Left ventricle myocardium superior (tissue), 1 donor: ENCODE results near the gene KIRREL3. TPM values are rescaled to one million over a fixed set of nuclear protein-coding genes. Genes with fewer than 3 reads are reported as not detected.

ENCODE experiments used
- ATAC-seq: fragments of 200-7000 bp; cut with Tn5 transposase; one replicate; pipeline ENCODE4 v1.9.1; 2020; ENCODE audit warnings: mild to moderate bottlenecking, moderate library complexity
- DNase-seq: peaks from one replicate; pipeline ENCODE4 v3.0.0-alpha.2; 2020
- intact Hi-C: fragments of 100-400 bp; cut with micrococcal nuclease; formaldehyde crosslinking; loops from one replicate; pipeline ENCODE4 v1.11.0; 2022
- total RNA-seq: library from RNA; stranded (reverse); fragmentation: NEBNext Ultra II Directional; extraction: Animal tissue kit (Norgen Biotek cat#: 25700); gene quantifications from one replicate; pipeline ENCODE4 v1.2.1, GENCODE V29; 2021
- donor health status: DM: no; HTN: yes; CAD: no; lungs with severe emphysema.

KIRREL3 gene
- total RNA-seq, 1 donor from 2014 or later, result 0.35 TPM

- ATAC-seq (no peak), DNase-seq (no peak)
- intact Hi-C loops, result no loop called here
Observed at GRCh38 chr11:126502159-126502558, 498.4 kb downstream of the KIRREL3 start.

DNA sequence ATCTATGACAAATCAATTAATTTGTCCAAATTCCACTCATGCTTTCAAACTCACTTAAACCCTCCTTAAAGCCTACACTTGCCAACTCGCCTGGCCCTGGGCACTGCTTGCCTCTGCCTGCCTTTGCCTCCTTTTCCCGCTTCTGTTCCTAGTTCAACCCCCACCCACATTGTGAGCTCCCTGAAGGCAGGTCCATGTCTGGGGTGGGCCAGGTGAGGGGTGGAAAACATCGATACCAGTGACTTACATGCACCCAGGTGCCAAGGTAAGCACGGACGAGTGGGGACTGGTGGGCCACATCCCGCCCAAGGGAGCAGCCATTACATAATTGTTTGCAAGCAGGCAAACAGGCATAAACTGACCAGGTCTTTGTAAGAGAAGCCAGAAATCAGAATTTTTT lies 498.9 kb downstream of the KIRREL3 start:
- DNase-seq, result no peak
- intact Hi-C loops, result no loop called here
- ATAC-seq, result no peak

DNA sequence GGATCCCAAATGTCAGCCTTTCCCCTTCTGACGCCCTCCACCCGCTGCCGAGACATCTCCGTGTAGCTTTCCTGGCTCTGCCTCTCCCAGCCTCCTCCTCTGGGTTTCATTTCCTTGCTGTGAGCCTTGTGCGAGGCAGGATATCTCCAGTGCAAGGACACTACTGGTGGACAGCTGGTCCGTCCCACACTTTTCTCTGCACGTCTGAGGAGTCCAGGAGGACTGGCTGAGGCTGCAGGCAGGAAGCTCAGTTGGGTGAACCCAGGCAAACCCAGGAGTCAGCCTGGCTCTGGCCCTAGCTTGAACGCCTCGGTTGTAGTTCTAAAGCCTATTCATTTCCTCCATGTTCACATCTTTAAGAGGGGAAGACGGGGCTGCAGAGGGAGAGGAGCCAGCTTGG lies 499.6 kb downstream of the KIRREL3 start:
- intact Hi-C loops, result no loop called here
- DNase-seq, result no peak
- no peak for ATAC-seq

- ATAC-seq (no peak), DNase-seq (no peak)
- intact Hi-C loops, result no loop called here
Observed at GRCh38 chr11:126499131-126499752, 501.3 kb downstream of the KIRREL3 start.

DNA sequence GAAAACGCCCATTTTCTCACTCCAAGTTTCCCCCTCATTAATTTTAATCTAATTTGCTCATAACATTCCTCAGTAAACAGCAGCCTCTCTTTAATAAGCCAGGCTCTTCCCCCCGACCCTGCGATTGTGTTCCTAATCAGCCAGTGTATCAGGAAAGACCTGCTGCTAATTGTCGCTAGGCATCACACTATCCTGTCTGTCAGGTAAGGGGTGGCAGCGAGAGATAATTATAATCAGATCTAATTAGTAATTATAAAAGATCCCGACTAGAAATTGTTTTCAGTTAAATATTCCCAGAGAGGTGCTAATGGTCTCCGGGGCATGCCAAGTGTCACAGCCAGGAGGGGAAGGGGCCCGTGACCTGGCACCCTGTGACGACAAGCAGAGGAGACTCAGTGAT lies 502.3 kb downstream of the KIRREL3 start:
- DNase-seq (no peak), ATAC-seq (no peak)
- intact Hi-C loops, result no loop called here

DNA sequence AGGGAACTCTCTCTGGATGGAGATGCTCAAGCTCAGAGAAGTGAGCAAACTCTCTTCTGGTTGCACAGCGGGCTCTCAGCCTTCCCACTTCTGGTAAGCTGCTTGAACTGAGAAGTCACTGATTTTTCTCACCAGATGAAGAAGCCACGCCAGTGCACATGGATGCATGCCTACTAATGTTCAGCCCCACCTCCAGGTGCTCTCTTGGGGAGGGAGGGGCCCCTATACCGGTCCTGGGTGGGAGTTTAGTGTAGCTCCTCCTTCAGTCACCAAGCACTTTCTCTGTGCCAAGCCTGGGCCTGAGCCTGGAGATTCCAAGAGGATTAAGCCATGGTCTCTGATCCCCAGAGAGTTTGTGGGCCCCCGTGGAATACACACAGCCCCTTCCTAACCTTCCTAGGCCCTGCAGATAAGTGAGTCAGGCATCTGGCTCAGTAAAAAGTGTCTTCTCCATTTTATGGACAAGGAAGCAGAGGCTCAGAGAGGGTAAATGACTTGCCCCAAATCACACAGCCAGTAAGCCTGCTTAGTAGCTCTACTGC lies 502.9 kb downstream of the KIRREL3 start:
- DNase-seq (no peak), ATAC-seq (no peak)
- intact Hi-C loops, result no loop called here

GRCh38 chr11:126496576-126497337 lies 503.8 kb downstream of the KIRREL3 start:
- ATAC-seq, result peak; percentile 41
- intact Hi-C loops, result no loop called here
- no peak for DNase-seq

DNA sequence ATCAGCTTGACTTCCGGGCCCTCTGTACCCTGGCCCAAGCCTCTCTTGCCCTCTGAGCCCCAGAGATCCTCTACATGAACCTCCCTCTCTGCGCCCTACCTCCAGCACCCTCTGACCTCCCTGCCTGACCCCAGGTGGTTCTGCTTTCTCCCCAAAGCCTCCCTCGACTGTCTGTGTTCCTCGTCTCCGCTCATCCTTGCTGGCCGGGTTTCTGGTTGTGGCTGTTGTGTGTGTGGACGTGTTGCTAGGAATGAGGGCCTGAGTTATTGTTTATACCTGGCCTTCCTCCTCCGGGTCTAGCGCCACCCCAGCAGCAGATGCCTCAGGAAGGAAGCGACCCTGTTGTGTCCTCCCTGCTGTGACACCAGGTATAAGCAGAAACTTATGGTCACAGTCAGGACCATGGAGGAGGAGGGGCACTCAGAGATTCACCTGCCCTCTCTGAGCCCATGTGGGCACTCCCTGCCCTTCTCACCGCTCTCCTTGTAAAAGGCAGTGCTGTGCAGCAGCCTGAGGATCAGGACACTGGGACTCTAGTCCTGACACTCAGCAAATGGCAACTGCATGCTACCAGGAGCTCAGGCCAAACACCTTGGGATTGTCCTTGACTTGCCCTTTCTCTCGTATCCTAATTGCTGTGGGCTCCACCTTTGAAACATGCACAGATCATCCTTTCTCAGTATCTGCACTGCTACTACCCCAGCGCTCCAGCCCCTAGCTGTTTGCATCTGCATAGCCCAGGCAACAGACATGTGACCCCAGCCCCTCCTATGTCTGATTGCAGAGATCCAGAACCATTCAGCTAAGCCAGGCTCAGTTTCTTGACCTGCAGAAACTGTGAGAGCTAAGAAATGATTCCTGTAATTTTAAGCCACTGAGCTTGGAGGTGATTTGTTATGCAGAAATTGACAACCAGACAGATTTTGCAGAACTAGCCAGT lies 505.0 kb downstream of the KIRREL3 start:
- intact Hi-C loops, result no loop called here
- no peak for ATAC-seq
- DNase-seq, result no peak

- no peak for DNase-seq
- intact Hi-C loops, result no loop called here
- ATAC-seq, result no peak
Observed at GRCh38 chr11:126494831-126495230, 505.7 kb downstream of the KIRREL3 start.

DNA sequence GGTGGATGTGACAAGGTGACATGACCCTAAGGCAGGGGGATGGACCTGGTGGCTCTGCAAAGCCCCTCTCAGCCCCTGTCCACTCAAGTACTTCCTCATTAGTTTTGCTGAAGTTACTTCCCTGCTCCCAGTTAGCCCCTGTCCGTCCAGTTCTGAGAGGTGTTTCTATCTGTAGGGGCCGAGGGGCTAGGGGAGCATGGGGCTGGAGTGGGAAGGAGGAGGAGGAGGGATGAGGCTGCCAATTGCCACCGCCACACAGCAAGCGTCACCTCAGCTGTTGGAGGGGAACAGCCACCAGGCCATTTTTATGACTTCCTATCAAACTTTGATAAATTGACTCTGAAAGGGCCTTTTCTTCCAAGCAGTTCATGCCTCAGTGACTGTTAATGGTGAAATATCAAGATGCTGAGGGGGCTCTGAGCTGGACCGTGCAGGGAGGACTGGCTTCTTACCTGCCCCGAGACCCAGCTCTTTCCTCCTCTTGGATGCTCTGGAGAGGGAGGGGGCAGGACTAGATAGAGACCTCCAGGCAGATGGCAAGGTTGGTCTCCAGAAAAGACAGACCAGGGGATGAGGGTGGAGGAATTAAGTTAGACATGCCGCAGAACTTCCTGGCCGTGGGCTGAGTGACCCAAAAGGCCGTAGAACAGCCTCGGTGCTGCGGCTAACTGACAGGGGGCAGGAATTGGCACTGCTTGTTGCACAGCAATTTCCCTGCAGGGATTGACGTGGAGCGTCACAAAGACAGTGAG lies 508.1 kb downstream of the KIRREL3 start:
- ATAC-seq, result no peak
- intact Hi-C loops, result no loop called here
- no peak for DNase-seq

GRCh38 chr11:126491092-126491491 lies 509.5 kb downstream of the KIRREL3 start:
- DNase-seq, result no peak
- no peak for ATAC-seq
- intact Hi-C loops, result no loop called here

DNA sequence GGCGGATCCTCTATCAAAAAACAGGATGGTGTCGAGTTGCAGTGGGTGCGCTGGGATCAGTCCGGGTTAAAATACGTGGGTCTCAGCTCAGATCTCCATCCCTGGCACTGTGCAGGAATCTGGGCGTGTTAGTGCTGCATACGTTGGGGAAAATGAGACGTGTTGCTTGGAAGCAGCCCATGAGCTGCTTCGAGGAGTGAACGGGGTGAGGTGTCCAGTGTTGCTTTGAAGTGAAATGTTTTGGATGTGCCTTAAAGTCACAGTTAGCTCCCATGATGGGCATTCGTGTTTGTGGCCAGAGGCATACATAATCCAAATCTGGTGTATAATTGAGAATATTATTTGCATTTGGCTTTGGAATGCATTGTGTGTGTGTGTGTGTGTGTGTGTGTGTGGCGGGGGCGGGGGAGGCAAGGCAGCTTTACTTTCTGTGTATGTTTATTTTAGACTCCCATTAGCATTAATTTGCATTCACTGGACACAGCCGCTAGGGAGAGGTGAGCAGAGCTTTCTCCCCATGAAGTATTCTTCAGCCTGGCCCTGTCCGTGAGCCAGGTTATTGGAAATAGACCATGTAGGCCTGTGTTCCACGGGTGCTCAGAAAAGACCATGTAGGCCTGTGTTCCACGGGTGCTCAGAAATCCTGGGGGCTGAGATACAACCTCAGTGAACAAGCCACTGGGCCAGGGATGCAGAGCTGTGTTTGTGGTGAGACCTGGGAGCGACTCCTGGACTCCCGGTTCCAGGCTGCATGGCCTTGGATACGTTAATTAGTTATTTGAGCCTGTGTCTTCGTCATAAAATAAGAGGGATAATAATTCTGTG lies 510.5 kb downstream of the KIRREL3 start:
- ATAC-seq (no peak), DNase-seq (no peak)
- intact Hi-C loops, result no loop called here

GRCh38 chr11:126488591-126489370 lies 511.8 kb downstream of the KIRREL3 start:
- DNase-seq (no peak), ATAC-seq (no peak)
- intact Hi-C loops, result no loop called here

- DNase-seq (no peak), ATAC-seq (no peak)
- intact Hi-C loops, result no loop called here
Observed at GRCh38 chr11:126487711-126488110, 512.9 kb downstream of the KIRREL3 start.

DNA sequence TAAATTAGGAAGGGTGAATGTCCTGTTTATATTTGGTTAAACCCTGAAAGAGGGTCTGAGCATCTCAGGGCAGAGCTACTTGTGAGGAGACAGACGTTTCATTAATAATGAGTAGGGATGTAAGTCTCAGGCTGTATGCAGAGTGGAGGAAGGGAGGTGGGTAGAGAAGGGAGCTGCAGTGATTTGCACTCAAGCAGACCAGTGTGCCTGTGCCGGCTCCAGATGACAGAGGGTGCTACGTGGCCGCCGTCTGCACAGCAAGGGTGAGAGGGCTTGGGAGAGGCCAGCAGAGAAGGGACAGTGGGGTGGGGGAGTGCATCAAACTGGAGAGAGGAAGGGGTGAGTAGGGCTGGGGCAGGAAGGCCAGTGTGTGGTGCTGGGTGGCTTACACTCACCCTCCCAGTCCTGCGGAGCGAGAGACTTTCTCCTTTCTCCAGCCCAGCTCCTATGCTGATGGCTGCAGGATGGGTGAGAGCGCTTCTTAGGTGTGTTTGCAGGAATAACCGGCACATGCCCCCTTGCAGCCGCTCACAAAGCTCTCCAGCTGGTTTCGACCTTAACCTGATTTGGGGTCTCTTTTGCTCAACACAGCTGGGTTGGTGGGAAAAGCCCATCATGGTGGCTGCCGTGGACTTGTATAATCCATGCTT lies 514.5 kb downstream of the KIRREL3 start:
- DNase-seq, result no peak
- intact Hi-C loops, result no loop called here

GRCh38 chr11:126485021-126485792 lies 515.4 kb downstream of the KIRREL3 start:
- DNase-seq, result no peak
- ATAC-seq, result no peak
- intact Hi-C loops, result no loop called here

More for the DNA sequence above, 514.5 kb downstream of the KIRREL3 start:
- ATAC-seq, result no peak
